Measurements from ENCODE around the gene SLC12A7.

Gene SLC12A7

GRCh38 chr5:1010641-1011046 lies 101.2 kb downstream of the SLC12A7 start:
- no peak for TF ChIP-seq FOXP2 (optimal IDR thresholded peaks at IDR 0.05; ENCODE audit: borderline replicate concordance, extremely low read depth, extremely low read length, insufficient read depth)
- TF ChIP-seq POLR2AphosphoS5 (IDR thresholded peaks at IDR 0.05; ENCODE audit: low read depth, low read length), result no peak

DNA sequence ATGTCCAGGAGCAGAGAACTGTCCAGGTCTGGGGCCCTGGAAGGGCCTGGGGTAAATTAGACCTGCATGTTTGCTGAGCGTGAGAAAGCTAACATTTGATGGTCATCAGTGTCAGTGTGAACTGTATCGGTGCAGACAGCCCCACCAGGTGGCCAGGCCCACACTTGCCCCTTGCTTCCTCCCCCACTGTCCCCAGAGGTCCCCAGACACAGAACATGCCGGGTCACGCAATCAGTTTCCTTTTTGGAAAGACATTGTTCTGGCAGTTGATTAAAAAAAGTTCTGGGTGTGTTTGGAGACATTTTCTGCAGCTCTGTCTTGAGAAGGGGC lies 101.7 kb downstream of the SLC12A7 start:
- TF ChIP-seq, protein P1, sequence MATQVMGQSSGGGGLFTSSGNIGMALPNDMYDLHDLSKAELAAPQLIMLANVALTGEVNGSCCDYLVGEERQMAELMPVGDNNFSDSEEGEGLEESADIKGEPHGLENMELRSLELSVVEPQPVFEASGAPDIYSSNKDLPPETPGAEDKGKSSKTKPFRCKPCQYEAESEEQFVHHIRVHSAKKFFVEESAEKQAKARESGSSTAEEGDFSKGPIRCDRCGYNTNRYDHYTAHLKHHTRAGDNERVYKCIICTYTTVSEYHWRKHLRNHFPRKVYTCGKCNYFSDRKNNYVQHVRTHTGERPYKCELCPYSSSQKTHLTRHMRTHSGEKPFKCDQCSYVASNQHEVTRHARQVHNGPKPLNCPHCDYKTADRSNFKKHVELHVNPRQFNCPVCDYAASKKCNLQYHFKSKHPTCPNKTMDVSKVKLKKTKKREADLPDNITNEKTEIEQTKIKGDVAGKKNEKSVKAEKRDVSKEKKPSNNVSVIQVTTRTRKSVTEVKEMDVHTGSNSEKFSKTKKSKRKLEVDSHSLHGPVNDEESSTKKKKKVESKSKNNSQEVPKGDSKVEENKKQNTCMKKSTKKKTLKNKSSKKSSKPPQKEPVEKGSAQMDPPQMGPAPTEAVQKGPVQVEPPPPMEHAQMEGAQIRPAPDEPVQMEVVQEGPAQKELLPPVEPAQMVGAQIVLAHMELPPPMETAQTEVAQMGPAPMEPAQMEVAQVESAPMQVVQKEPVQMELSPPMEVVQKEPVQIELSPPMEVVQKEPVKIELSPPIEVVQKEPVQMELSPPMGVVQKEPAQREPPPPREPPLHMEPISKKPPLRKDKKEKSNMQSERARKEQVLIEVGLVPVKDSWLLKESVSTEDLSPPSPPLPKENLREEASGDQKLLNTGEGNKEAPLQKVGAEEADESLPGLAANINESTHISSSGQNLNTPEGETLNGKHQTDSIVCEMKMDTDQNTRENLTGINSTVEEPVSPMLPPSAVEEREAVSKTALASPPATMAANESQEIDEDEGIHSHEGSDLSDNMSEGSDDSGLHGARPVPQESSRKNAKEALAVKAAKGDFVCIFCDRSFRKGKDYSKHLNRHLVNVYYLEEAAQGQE (IDR thresholded peaks at IDR 0.05; ENCODE audit: insufficient read depth in 1 of 2, low read depth in 2 of 2, low read length in 2 of 2), result no peak
- TF ChIP-seq POLR2AphosphoS5 (IDR thresholded peaks at IDR 0.05; ENCODE audit: low read depth, low read length), result no peak
- TF ChIP-seq FOXP2 (optimal IDR thresholded peaks at IDR 0.05; ENCODE audit: borderline replicate concordance, extremely low read depth, extremely low read length, insufficient read depth), result no peak
- no peak for TF ChIP-seq TAF1 (IDR thresholded peaks at IDR 0.05; ENCODE audit: borderline replicate concordance, insufficient read depth, low read length)
- TF ChIP-seq SIN3A (IDR thresholded peaks at IDR 0.05; ENCODE audit: borderline replicate concordance, insufficient read depth, low read length), result no peak

GRCh38 chr5:1009359-1010180 lies 102.3 kb downstream of the SLC12A7 start:
- TF ChIP-seq FOXP2 (optimal IDR thresholded peaks at IDR 0.05; ENCODE audit: borderline replicate concordance, extremely low read depth, extremely low read length, insufficient read depth) (no peak), TAF1 (IDR thresholded peaks at IDR 0.05; ENCODE audit: borderline replicate concordance, insufficient read depth, low read length) (no peak), POLR2AphosphoS5 (IDR thresholded peaks at IDR 0.05; ENCODE audit: low read depth, low read length) (no peak), SIN3A (IDR thresholded peaks at IDR 0.05; ENCODE audit: borderline replicate concordance, insufficient read depth, low read length) (no peak)
- TF ChIP-seq, protein P1 (IDR thresholded peaks at IDR 0.05; ENCODE audit: insufficient read depth in 1 of 2, low read depth in 2 of 2, low read length in 2 of 2), result no peak

DNA sequence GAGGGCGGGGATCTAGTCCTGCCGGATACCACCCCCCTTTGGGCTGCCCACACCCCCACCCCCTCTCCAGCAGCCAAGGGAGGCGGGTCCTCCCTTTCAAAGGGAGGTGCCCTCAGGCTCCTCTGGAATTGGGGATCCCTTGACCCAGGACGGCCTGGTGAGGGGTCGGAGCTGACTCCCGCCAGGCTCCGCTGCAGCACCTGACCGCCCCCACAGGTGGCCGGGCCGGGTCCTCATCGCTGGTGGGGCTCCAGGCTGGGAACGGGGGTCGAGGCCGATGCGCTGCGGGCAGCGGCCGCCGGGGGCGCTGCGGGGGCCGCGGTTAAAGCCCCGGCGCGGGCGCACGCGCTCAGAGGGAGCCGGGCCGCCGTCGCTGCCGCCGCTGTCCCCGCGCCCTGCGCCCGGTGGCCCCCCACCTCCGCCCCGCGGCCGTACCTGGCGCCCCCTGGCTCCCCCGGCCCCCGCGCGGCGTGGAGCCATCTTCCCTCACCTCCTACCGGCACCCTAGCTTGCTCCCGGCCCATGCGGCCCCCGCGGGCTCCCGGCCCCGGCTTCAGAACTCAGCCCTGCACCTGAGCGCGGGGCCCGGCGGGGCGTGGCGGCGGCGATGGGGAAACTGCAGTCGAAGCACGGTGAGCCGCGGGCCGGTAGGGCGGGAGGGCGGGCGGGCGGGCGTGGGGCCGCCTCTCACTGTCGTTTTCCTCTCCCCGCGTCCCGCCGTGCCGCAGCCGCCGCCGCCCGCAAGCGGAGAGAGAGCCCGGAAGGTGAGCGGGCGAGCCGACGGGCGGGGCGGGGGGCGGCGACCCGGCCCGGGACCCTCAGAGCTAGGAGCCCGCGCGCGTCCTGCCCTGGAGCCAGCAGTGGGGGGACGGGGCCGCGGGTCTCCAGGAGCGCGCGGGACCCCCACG lies 103.2 kb downstream of the SLC12A7 start, which contains the start of gene NKD2:
Gene NKD2 (plus strand): TSS at position 352 of the 908 bp plus-strand sequence. CDS start 256 bp downstream, at position 608.
- TF ChIP-seq SIN3A (IDR thresholded peaks at IDR 0.05; ENCODE audit: borderline replicate concordance, insufficient read depth, low read length) (no peak), FOXP2 (optimal IDR thresholded peaks at IDR 0.05; ENCODE audit: borderline replicate concordance, extremely low read depth, extremely low read length, insufficient read depth) (peak; percentile 60)

GRCh38 chr5:1007681-1008450 lies 104.0 kb downstream of the SLC12A7 start:
- TF ChIP-seq POLR2AphosphoS5 (IDR thresholded peaks at IDR 0.05; ENCODE audit: low read depth, low read length) (no peak), FOXP2 (optimal IDR thresholded peaks at IDR 0.05; ENCODE audit: borderline replicate concordance, extremely low read depth, extremely low read length, insufficient read depth) (no peak), TAF1 (IDR thresholded peaks at IDR 0.05; ENCODE audit: borderline replicate concordance, insufficient read depth, low read length) (no peak), SIN3A (IDR thresholded peaks at IDR 0.05; ENCODE audit: borderline replicate concordance, insufficient read depth, low read length) (no peak)
- TF ChIP-seq, protein P1 (IDR thresholded peaks at IDR 0.05; ENCODE audit: insufficient read depth in 1 of 2, low read depth in 2 of 2, low read length in 2 of 2), result no peak

Data from PFSK-1 (cell line).